HG03469 (cell line): ENCODE results near the gene SUFU.
A peak's percentile ranks its signal among the peaks of the same experiment; 100 is the strongest.

Experiments
- ATAC-seq: cut with Tn5 transposase; IDR thresholded peaks from one replicate; pipeline ENCODE4 v1.9.1; 2021; ENCODE audit warnings: mild to moderate bottlenecking, moderate library complexity, moderate number of reproducible peaks; ENCODE audit not compliant: unreplicated experiment

SUFU gene

GRCh38 chr10:102615361-102615760 lies 111.6 kb downstream of the SUFU start:
- no peak for ATAC-seq

- peak; percentile 52 for ATAC-seq
These were observed 112.4 kb downstream of the SUFU start for GRCh38 chr10:102616066-102616770.

- no peak for ATAC-seq
These were observed 113.3 kb downstream of the SUFU start for GRCh38 chr10:102617041-102617440.

GRCh38 chr10:102617816-102618215 lies 114.0 kb downstream of the SUFU start:
- ATAC-seq = no peak

- no peak for ATAC-seq
These were observed 115.7 kb downstream of the SUFU start for GRCh38 chr10:102619281-102619981.

GRCh38 chr10:102620138-102620590 lies 116.4 kb downstream of the SUFU start:
- ATAC-seq = no peak

GRCh38 chr10:102620591-102621442 lies 117.0 kb downstream of the SUFU start:
- no peak for ATAC-seq

GRCh38 chr10:102621443-102622325 lies 117.9 kb downstream of the SUFU start:
- no peak for ATAC-seq

- no peak for ATAC-seq
These were observed 120.3 kb downstream of the SUFU start for GRCh38 chr10:102624094-102624493.

GRCh38 chr10:102624751-102625645 lies 121.2 kb downstream of the SUFU start:
- no peak for ATAC-seq

- ATAC-seq = no peak
These were observed 122.4 kb downstream of the SUFU start for GRCh38 chr10:102626026-102626685.

- no peak for ATAC-seq
These were observed 123.5 kb downstream of the SUFU start for GRCh38 chr10:102627291-102627735.

- no peak for ATAC-seq
These were observed 124.0 kb downstream of the SUFU start for GRCh38 chr10:102627736-102628293.

GRCh38 chr10:102628451-102628911 lies 124.7 kb downstream of the SUFU start:
- no peak for ATAC-seq

- ATAC-seq = no peak
These were observed 126.2 kb downstream of the SUFU start for GRCh38 chr10:102629661-102630614.

GRCh38 chr10:102630663-102631062 lies 126.9 kb downstream of the SUFU start:
- ATAC-seq = no peak
